NCI-H1092 (cell line): ENCODE measurements around the gene SPOPL.
"Not testable (repeated sequence)": the region's sequence is repeated elsewhere in the genome, so short reads cannot be mapped to it uniquely, and the experiment has no call there.

Experiments
- DNase-seq: peaks from one replicate; lab custom pipeline; 2025; lab: John Stamatoyannopoulos, UW

Gene SPOPL

DNA sequence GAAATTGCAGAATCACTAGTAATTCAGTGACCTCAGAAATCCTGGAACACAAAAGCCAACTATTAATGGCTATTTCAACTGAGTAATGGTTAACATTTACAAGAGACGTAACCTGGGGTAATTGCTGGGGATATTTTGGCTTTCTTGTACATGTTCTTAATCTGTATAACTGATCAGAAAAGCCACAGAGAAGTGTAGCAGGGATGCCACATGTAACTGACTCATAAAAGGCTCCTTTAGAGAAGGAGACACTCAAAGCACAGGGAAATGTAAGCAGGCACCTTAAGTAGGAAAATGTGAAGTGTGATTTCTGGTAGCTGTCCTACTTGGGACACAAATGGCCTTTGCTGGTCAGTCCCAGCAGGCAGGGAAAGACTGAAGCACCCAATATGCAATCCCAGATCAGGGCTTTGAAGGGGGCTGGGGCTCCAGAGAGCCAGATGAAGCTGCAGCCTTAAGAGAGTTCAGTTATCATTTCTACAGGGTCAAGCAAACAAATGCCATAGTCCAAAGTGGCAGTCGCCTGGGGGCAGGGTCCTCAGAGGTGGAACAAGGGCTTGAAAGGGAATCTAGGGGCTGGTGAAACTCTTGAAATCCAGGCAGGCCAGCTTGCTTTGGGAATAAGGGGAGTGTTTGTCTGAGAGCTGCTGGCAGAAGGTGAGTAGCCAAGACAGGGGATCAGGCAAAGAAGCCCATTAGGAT lies 7.2 kb upstream of the SPOPL start:
- DNase-seq = no peak

- DNase-seq = no peak
Measured at GRCh38 chr2:138495384-138495783, 6.2 kb upstream of the SPOPL start.

DNA sequence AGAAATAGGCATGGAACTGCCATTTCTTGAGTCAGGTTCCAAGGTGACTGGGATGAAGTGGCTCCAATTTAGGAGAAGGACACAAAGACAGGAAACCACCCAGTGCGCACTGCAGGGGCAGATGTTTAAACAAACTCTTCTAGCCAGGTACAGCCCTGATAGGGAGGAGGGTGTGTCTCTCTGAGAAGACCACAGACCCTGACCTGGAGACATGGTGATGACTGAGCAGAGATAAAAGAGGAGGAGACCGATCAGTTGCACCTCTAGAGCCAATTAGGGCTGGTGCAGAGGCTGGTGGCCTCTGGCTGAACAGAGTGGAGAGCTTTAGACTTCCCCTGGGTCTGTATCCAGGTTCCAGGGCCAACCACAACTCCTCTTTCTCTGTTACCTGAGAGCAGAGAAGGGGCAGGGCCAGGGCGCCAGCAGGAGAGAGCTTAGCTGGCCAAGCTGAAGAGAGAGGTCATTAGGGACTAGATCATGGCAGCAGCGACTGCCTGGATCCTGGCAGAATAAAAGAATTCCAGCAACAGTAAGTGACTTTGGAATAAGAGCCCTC lies 5.4 kb upstream of the SPOPL start:
- no peak for DNase-seq

DNA sequence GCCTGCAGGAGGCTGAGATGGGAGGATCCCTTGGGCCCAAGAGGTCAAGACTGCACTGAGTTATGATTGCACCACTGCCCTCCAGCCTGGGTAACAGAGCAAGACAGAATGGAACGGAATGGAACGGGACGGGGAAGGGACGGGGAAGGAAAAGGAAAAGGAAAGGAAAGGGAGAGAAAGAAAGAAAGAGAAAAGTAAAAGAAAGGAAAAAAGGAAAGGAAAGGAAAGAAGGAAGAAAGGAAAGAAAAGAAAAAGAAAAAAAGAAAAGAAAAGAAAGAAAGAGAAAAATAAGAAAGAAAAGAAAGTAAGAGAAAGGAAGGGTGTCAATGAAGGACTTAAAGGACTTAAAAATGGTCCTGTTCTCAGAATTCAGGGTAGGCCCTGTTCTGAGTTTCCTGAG lies 4.3 kb upstream of the SPOPL start:
- no peak for DNase-seq

GRCh38 chr2:138499684-138500083 lies 1.9 kb upstream of the SPOPL start:
- DNase-seq = no peak

DNA sequence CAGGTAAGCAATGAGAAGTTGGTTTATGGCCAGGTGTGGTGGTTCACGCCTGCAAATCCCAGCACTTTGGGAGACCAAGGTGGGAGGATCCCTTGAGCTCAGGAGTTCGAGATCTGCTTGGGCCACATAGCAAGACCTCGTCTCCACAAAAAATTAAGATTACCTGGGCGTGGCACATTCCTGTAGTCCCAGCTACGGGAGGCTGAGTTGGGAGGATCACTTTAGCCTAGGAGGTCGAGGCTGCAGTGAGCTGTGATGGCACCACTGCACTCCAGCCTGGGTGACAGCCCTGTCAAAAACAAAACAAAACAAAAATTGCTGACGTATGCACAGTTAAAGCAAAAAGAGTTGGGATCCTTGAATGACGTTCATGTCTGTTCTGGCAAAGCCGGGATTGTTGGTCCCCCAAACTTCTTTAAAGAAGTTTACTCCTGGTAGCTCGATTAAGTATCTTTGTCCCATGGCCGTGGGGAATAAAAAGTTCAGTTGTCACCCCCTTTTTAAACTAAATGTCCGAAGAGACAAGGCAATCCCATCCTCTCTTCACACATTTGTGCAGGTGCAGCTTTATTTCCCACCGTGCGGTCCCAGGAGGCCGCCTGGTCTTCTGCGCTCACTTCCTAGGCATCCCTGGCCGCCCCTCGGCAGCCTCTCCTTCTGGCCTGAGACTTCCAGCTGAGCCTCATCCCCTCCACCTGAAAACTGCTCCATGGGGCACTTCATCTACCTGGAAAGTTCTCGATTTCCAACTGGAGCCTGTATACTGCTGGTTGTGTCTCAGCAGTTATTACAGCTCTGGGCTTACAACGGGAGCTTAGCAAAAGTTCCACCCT lies 762 bp upstream of the SPOPL start:
- no peak for DNase-seq

DNA sequence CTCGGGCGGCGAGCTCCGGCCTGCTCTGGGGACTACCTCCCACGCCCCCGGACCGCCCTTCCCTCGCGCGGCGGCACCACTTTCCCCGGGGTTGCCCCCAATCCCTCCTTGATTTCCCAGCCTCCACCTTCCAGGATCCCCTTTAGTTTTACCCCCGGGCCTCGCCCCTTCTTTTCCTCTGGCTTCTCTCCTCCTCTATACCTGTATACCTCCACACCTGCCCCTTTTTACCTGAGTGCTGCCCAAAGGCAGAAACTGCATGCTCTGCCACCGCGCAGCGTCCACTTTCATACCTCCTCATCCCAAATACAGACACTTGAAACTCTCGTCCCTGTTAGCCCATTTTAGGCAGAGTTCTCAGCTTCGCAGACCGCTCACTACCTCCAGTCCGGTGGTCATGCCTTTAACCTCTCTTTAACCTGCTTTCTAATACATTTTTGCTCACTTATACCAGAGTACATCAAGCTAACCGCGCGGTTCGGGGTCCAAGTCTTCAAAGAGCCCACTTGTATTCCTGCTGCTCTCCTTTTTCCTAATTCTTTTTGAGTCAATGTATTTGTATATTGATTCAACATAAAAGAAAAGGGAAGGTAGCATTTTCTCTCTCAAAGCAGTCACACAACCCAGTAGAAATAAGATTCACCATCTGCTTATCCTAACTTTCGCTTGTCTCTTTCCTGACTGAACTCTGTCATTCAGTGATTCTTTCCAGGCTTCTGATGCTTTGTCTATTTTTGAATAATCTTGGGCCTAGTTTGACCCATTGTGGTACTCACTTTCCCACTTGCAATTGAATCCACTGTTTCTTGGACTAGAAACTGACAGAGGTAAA lies 901 bp downstream of the SPOPL start:
- DNase-seq = no peak

- no peak for DNase-seq
Measured at GRCh38 chr2:138503087-138503442, 1.5 kb downstream of the SPOPL start.

GRCh38 chr2:138503652-138504051 lies 2.1 kb downstream of the SPOPL start:
- no peak for DNase-seq

GRCh38 chr2:138504092-138504491 lies 2.5 kb downstream of the SPOPL start:
- DNase-seq = no peak

GRCh38 chr2:138504546-138505235 lies 3.1 kb downstream of the SPOPL start:
- no peak for DNase-seq

- peak; percentile 27 for DNase-seq
Measured at GRCh38 chr2:138507267-138507666, 5.7 kb downstream of the SPOPL start.

GRCh38 chr2:138510319-138510718 lies 8.7 kb downstream of the SPOPL start:
- no peak for DNase-seq

DNA sequence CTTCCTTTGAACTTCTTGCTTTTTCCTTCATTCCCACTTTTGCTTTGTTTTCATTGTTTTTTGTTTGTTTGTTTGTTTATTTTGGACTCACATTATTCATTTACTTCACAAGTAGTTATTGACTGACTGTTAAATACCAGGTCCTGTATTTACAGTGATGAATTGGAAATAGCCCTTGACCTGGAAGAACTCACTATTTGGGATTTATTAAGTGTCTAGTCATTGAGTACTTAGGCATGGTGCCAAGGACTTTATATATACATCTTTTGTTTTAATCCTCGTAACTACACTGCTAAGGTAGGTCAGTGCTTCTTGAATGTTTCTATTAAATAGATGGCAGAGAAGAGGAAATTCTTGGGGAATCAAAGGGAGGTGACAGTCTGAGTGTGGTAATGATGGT lies 11.1 kb downstream of the SPOPL start:
- no peak for DNase-seq

DNA sequence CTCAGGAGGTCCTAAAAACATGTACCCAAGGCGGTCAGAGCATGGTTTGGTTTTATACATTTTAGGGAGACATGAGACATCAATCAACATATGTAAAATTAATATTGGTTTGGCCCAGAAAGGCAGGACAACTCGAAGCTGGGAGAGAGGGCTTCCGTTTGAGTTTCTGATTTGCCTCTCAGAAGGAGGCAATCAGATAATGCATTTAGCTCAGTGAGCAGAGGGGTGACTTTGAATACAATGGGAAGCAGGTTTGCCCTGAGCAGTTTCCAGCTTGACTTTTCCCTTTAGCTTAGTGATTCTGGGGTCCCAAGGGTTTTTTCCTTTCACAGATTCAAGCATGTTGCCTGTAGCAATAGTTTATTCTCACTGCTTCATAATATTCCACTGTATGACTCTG lies 12.6 kb downstream of the SPOPL start:
- no peak for DNase-seq

DNA sequence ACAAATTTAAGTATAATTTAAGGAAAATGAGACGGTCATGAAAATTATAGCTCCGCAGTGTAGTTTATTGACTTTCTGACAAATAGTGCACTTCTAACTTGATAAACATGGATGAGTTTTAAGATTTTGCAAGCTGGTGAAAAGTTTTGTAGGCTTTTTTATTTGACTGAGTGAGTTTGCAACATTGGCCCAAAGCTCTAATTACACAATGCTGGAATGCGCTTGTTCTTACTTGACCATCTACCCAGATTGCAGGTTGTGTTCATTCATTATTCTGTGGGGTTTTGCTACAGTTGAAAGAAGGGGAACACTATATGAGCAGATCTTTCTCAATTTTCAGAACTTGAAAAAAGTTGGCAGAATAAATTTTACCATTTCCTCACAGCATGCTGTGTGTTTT lies 13.5 kb downstream of the SPOPL start:
- no peak for DNase-seq

GRCh38 chr2:138516030-138516704 lies 14.6 kb downstream of the SPOPL start:
- no peak for DNase-seq

DNA sequence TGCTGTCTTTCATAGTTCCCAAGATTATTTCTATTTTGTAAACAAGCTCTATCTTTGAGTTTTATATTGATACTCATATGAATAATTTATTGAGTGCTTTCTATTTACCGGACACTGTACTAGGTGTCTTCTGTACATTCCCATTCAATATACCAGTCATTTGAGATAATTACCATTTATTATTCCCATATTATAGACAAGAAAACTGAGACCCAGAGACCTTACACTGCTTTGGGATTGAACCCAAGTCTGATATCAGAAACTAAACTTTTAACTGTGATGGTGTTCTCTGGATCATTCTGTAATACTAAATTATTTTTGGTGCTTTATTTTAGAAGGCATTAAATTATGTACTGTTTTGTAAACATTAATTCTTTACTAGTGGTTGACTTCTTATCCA lies 17.3 kb downstream of the SPOPL start:
- DNase-seq = no peak

DNA sequence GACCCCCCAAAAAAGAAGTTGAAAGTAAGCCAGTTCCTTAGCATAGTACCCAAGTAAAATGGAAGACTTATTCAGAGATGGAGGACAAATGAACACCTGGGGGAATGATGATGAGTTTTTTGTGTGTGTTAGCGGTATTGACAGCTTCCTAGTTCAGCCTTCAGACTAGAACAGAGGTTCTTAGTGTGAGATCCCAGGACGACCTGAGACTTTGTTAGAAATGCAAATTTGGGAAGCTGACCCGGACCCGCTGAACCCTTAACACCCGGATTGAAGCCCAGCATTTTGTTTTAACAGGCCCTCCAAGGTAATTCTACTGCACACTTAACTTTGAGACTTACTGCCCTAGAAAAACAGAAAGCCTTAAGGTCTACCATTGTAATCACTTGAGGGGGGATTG lies 20.3 kb downstream of the SPOPL start:
- no peak for DNase-seq

- no peak for DNase-seq
Measured at GRCh38 chr2:138522556-138522955, 21.0 kb downstream of the SPOPL start.

DNA sequence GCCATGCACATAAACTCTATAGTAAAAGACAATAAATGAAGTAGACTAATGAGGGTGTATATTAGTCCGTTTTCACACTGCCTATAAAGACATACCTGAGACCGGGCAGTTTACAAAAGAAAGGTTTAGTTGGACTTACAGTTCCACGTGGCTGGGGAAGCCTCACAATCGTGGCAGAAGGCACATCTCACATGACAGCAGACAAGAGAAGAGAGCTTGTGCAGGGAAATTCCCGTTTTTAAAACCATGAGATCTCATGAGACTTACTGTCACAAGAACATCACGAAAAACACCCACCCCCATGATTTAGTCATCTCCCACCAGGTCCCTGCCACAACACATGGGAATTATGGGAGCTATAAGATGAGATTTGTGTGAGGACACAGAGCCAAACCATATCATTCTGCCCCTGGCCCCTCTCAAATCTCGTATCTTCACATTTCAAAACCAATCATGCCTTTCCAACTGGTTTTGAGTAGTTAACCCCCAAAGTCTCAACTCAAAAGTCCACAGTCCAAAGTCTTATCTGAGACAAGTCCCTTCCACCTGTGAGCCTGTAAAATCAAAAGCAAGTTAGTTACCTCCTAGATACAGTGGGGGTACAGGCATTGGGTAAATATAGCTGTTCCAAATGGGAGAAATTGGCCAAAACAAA lies 21.6 kb downstream of the SPOPL start:
- not testable (repeated sequence) for DNase-seq
